Stimulated activated CD4-positive, alpha-beta T cell treated with anti-CD3 and anti-CD28 coated beads, Interleukin-1b, Interleukin-23, amount 100 ng/mL, for 4 hours (primary cell): ENCODE data around the gene C2orf76.

ENCODE experiments used
- DNase-seq, 2 donors: peaks; one replicate each; pipeline ENCODE4 v3.0.0-alpha.2; 2020; ENCODE audit warnings: low read depth in 2 of 2

C2orf76 gene

DNA sequence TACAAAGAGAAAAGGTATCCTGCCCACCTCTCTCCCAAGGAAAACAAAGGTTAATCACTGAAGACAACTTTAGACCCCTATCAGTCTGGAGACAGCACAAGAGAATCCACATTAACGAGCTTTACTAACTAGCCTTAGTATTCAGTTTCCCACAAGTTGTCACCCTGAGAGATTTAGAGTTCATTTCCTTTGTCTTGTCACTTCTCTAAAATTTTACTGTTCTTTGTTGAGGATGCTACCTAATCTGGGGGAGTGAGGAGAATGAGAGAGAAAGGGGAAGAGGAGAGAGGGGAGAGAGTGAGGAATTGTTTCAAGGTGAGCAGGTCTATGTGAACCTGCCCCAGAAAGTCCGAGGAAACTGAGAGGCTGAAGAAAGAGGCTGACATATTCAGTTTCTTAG lies 28.4 kb downstream of the C2orf76 start:
- no peak for DNase-seq

DNA sequence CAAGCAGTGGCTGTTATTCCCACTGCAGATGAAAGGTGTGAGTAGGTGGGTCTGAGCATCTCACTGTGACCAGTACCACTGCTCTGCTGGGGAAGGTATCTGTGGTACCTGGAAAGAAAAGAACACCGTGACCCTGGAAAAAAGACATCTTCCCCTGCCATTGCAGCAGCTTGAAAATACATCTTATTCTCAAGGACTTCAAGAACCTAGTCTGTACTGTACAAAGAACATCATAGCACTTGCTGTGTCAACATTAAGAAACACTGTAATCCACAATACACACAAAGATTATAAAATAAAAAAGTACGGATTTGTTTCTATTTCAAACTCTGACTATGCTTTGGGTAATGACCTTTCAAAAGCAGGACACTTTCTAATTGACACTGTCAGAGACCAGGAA lies 28.9 kb downstream of the C2orf76 start:
- DNase-seq = no peak

DNA sequence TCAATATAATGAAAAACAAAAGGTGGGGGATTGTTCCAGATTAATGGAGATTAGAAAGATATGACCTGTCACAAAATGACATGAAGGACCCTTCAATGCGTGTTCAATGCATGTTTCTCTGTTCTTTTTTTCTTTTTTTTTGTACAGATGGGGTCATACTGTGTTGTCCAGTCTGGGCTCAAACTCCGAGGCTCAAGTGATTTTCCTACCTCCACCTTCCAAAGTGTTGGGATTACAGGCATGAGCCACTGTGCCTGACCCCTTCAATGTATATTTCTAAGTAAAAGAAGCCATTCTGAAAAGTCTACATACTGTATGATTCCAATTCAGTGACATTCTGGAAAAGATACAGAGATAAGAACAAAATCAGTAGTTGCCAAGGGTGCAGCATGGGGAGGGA lies 32.8 kb downstream of the C2orf76 start:
- DNase-seq = no peak

DNA sequence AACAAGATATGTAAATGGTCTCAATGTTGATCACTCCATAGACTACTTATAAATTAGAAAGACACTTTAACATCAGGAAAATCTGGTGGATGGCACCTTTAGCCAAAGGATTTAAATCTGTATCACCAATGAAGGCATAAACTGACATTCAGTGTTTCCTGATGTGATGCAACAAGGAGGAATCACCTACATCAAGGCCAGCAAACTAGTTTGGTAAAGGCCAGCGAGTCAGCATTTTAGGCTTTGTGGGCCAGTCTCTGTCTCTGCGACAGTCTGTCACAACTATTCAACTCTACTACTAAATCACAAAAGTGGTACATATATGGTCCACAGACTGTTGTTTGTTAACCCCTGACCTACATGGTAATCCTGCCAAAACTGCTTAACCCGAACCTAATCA lies 33.3 kb downstream of the C2orf76 start:
- DNase-seq = no peak

DNA sequence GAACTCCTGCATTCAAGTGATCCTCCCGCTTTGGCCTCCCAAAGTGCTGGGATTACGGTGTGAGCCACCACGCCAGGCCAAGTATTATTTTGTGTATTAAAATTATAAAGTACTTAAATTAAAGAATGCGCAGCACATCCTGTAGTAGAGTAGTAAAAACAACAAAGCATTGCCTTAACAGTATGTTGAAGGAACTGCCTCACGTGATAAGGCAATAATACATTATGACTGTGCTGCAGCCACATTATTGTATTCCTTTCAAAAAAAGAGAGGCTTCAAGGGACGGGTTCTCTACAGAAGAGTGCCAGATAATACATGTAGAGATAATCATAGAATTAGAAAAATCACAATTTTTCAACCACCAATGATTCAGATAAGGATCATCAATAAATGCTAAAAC lies 33.7 kb downstream of the C2orf76 start:
- no peak for DNase-seq

DNA sequence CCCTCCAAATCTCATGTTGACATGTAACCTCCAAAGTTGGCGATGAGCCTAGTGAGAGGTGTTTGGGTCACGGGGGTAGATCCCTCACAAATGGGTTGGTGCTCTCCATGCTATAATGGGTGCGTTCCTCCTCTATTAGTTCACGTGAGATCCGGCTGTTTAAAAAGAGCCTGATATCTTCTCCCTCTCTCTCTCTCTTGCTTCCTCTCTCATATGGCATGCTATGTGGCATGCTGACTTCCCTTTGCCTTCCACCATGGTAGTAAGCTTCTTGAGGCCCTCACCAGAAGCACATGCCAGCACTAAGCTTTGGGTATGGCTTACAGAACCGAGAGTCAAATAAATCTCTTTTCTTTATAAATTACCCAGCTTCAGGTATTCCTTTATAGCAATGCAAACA lies 39.2 kb downstream of the C2orf76 start:
- DNase-seq = no peak

DNA sequence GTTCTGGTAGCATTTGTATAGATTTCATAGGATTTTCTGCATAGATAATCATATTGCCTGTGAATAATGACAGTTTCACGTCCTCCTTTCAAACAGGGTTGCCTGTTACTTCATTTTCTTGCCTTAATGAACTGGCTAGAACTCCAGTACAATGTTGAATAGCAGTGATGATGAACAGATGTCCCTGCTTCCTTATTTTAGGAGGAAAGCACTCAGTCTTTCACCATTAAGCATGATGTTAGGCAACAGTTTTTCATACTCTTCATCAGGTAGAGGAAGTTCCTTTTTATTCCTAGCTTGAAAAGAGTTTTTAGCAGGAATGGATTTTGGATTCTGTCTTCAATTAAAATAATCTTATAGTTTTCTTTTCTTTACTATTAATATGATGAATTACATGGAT lies 39.7 kb downstream of the C2orf76 start:
- DNase-seq = no peak

DNA sequence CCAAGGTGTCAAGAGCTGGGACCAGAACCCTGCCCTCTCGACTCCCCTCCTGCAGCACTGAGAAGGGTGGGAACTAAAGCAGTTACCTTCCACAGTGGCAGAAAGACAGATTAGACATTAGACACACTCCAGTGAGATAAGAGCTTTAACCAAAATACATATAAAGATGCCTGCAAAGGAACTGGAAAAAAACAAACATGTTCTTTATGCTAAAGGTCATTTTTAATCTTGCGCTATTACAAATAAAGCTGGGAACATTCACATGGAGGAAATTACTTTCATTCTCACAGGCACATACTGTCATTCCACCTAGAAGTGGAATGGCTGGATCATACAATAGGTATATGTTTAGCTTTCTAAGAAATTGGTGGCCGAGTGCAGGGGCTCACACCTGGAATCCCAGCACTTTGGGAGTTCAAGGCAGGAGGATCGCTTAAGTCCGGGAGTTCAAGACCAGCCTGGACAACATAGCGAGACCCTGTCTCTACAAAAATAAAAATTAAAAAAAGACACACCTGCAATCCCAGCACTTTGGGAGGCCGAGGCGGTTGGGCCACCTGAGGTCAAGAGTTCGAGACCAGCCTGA lies 41.9 kb downstream of the C2orf76 start:
- no peak for DNase-seq

DNA sequence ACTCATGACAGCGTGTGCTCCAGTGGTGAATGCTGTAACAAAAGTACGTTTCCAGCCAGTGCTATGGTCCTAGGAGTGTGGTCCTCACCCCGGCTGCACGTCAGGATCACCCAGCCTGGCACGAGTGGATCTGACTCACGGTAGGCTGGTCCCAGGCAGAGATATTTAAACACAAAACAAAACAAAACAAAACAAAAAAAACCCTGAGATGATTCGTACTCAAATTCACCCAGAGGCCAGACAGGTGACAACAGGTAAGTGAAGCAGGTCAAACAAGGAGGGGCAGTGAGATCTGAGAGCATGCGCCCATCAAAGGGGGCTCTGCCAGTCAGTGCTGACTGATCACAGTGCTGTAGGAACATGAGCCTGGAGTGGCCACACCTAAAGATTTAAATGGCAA lies 43.2 kb downstream of the C2orf76 start:
- DNase-seq = no peak

DNA sequence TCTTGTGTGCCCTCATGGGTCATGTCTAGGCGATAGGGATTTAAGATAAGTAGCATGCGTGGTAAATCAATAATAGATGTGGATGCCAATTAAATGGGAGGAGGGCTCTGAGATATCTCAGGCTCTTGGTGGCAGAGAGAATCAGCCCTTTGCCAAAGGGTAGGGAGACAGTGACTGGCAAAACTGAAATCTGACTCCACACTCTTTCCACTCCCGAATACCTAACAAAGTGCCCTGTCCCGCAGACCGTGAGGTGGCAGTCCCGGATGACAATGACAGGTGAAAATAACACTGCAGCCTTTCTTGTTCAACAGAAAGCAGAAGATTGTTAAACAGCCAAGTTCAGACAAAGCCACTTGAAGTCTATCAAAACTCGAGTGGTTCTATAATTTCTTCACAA lies 47.0 kb downstream of the C2orf76 start:
- no peak for DNase-seq

DNA sequence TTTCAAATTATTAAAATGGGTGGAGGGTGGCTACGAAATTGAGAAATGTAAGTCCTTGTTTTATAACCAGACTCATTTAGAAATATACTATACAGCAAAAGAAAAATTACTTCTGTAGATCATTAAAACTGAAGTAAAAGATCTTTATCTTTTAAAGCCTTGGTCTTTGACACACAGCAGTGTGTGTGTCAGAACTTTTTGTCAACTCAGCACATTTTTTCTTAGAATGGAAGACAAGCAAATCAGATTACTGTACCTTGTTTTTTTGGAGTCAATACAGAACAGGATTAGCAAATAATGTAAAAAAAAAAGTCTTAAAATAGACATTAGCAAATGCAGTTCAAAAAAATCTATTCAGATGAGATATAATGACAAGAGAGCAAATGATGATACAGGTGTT lies 49.1 kb downstream of the C2orf76 start:
- DNase-seq = no peak

DNA sequence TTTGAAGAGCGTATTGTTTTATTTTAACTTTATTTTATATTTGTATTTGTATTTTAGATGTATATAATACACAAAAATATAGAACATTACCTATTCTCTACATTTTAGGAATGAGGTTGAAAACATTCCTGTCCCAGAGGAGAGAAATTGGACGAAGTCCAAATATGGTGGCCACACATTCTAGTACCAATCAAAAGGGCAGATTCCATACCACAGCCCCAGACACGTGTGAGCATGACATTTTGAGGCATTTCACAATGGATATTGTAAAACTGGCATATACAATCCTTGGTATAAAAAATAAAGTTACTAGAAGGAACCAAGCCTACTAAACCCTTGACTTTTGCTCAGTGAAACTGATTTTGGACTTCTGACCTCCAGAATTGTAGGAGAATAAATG lies 50.6 kb downstream of the C2orf76 start:
- no peak for DNase-seq

DNA sequence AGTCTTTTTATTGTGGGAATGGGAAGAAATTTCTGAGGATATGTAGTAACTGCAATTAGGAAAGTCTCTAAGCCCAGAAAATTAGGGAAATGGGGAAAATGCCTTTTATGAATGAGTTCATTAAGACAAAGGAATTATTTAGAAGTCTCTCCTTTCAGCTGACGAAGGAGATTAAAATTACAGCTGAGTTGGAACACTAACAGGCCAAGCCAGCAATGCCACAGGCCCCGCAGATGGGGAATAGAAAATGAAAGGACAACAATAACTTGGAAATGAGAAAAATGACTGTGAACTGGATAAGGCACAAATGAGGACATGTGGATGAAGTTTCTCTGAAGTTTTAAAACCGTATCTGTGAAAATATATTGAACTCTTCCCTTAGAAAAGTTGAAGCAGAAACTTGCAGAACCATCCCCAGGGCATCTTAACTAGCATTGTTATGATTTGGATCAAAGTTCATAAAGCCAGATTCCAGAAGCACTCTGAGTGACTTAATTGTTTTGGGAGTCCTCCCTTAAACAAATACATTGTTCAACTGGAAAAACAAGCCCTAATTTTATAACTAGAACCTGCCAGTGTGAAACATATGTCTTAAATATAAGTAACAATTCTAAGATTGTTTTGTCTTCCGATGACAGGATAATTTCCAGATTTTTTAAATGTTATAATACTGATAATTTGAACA lies 51.3 kb downstream of the C2orf76 start:
- DNase-seq = no peak

DNA sequence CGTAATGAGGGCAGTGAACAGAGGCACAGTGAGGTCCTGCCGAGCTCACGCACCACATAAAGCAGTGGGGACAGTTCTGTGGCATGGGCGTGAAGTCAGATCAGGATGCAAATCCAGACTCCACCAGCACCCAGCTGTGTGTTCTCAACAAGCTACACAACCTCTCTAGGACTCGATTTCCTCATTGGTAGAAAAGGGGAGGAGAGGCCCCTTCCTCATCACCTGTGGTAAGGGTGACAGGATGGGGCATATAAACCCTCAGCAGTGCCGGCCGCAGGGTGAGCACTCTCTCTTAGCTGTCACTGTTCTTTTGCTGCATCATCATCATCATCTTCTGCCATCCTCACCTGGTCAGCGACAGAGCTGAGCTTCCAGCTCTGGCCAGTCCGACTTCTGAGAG lies 54.8 kb downstream of the C2orf76 start:
- DNase-seq = no peak

DNA sequence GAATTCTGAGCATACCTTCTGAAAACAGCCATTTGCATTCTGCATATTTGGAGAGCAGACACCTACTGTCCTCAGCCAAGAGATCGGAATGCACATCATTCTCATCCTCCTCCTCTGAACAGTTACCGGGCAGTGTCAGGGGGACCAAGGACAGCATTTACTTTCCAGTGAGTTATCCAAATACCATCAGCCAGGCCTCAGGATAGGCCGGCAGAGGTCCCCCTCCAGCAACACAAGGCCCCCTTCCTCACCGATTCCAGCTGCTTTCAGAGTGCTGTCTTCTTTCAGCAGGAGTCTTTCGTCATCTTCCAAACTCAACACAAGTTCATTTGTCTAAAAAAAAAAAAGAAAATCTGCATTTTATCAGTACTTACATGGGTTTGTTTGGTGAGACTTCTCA lies 55.3 kb downstream of the C2orf76 start:
- DNase-seq = no peak

DNA sequence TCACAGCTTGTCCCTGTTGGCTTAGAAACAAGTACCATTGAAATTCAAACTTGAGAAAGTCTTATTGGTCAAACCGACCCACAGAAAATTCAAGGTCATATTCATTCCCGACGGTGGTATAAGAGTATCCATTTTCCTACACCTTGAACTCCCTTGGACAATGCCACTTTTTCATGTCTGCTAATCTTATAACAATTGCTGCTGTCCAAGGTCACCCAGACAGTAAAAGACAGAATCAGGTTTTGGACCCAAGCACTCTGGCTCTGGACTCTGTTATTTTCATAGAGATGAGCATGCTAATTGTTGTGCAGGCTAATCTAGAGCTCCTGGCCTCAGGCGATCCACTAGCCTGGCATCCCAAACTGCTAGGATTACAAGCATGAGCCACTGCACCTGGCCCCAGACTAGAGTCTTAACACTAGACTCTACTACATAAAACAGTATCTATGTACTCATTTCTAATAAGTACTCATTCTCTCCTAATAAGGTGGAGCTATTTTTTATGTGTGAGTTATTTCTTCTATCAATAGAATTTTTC lies 57.8 kb downstream of the C2orf76 start:
- DNase-seq = no peak

DNA sequence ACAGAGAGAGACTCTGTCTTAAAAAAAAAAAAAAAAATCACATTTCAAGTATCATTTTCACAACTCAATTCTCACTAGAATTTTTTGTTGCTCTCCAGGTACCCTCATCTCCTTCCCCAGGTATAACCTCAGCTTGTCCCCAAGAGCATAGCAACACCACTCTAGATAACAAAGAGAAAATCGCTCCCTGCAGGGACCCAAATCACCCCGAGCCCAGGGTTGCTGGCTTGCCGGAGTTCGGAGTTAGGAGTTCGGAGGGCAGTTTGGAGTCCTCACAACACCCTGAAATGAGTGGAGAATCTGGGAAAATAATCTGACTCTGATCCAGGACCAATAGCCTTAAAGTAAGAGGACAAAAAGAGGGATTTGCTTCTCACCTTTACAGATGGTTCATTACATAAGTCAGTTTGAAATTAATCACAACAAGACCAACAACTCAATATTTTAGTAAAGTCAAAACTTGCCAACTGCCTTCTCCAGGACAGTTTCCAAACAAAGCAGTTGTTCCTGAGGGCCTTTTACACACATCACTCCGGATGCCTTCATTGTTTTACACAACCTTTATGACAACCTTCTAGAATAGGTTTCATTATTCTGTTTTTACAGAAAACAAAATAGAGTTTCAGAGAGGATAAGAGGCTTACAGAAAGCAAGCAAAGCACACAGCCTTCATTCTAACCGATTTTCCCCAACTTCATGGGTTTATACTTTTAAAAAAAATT lies 59.1 kb downstream of the C2orf76 start:
- DNase-seq = no peak

DNA sequence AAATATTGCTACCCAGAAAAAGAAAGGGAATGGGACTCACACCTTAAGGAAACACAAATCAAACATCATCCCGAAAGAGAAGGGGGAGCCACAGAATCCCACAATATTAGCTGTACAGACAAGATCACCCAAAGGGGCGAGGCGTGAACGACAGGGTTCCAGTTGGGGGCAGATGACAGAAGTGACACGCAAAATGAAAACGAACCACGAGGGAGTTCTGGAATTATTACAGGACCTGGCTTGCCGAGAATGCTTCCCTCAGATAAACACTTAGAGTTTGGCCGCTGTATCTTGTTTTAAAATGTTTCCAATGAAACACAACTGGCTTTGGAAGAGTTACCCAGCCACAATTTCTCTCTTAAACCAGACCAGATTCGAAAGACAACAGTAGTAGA lies 60.4 kb downstream of the C2orf76 start:
- DNase-seq = no peak

DNA sequence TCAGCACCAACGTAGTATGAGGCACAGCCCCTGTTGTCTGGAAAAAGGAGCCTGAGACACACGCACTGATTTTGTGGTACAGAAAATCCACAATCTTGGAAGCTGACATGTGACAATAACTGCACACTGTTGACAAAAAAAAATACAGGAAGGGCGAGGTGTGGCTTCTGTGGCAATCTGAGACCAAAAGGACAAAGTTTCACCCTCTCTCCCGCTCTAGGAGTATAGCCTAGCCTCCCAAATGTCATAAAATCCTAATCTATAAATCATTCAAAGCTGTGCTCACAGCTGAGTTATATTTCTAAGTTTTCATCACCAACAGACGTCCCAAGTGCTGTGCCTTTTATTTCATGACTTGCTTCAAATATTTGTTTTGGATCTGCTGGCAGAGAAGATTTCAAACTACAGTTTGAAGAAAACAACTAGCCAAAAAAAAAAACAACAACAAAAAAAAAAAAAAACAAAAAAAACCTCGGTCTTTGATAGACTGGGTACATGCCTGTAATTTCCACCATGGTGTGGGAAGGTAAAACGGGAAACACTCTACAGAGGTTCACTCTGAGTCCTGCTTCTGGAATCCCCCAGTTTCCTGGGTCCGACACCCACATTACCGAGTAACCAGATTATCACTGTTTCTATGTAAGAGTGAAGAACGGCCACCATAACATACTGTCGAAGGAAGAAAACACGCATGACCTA lies 61.0 kb downstream of the C2orf76 start:
- no peak for DNase-seq

DNA sequence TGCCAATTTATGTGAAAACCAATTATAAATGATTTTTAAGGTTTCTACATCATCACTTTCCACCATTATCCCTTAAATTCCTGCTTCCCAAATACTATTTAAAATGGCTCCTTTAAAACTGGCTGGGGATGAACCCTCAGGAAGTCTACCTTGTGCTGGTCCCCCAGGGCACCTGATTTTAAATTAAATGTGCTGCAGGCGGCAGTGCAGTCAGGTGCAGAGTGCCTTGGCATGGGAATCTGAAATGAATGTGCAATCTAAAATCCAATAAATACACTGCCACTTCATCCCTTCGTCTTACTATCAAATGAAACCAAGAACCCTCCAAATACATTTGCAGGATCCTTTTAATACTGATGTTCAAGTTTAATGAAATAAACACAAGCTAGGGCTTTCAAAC lies 61.8 kb downstream of the C2orf76 start:
- DNase-seq = no peak

DNA sequence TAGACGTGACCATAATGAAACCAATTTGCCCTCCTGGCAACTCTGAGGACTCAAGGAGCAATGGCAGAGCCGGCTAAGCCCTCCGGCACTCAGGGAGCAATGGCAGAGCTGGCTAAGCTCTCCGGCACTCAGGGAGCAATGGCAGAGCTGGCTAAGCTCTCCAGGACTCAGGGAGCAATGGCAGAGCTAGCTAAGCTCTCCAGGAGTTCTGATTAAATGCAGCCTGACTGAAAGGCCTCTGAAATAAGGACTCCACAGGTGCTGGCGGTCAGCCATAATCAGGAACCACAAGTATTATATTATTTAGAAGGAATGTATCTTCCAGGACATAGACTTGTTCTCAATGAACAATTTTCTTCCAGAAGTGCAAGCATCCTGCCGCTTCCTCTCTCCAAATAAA lies 65.2 kb downstream of the C2orf76 start:
- DNase-seq = no peak

DNA sequence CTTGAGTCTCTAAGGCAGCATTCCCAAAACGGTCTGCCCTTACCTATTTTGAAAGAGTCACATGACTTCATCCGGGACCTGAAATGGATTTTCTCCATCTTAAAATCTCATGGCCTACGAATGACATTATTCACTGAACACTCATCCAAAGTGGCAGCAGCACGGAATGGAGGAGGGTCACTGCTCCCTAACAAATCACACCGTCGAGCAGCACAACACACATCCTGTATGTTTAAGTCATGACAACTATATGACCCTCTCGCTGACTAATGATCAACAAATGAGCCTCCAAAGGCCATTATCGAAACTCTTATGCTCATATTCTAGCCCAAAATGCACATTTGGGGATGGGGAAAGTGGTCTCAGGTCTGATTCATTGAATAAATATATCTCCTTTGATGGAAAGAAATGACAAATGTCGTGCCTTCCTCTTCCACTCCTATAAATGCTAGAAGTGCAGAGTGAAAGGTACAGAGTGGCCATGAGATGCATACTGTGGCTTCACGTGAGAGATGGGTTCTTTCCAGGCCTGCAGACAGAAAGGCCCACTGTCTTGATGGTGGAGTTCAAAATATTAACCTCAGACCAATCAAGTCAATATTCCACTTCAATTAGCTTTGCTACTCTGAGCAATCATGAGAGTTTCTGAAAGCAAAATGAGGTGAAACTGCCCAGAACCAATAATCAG lies 70.8 kb downstream of the C2orf76 start:
- no peak for DNase-seq
